HG03159 (cell line): ENCODE measurements around the gene NCOA7.
A peak's percentile ranks its signal among the peaks of the same experiment; 100 is the strongest.
"Not testable (repeated sequence)": the region's sequence is repeated elsewhere in the genome, so short reads cannot be mapped to it uniquely, and the experiment has no call there.

Experiments used
- ATAC-seq: cut with Tn5 transposase; IDR thresholded peaks from one replicate; pipeline ENCODE4 v1.9.1; 2021; ENCODE audit warnings: mild to moderate bottlenecking, moderate library complexity; ENCODE audit not compliant: unreplicated experiment

The NCOA7 gene

GRCh38 chr6:125791151-125791819 is 525 bp downstream of the NCOA7 start:
- peak; percentile 37 for ATAC-seq

GRCh38 chr6:125791820-125792165 is 1.0 kb downstream of the NCOA7 start:
- no peak for ATAC-seq

GRCh38 chr6:125792172-125792571 is 1.4 kb downstream of the NCOA7 start:
- no peak for ATAC-seq

GRCh38 chr6:125792680-125793079 is 1.9 kb downstream of the NCOA7 start:
- ATAC-seq = no peak

GRCh38 chr6:125793280-125793679 is 2.5 kb downstream of the NCOA7 start:
- ATAC-seq = no peak

- no peak for ATAC-seq
Observed at GRCh38 chr6:125793863-125794262, 3.1 kb downstream of the NCOA7 start.

GRCh38 chr6:125794342-125795137 is 3.8 kb downstream of the NCOA7 start:
- no peak for ATAC-seq

- ATAC-seq = no peak
Observed at GRCh38 chr6:125795301-125795700, 4.5 kb downstream of the NCOA7 start.

- ATAC-seq = no peak
Observed at GRCh38 chr6:125797120-125797885, 6.5 kb downstream of the NCOA7 start.

GRCh38 chr6:125797886-125798444 is 7.2 kb downstream of the NCOA7 start:
- no peak for ATAC-seq

GRCh38 chr6:125798734-125799508 is 8.2 kb downstream of the NCOA7 start:
- ATAC-seq = peak; percentile 97

GRCh38 chr6:125802383-125802782 is 11.6 kb downstream of the NCOA7 start:
- ATAC-seq = no peak

- ATAC-seq = no peak
Observed at GRCh38 chr6:125802943-125803377, 12.2 kb downstream of the NCOA7 start.

- ATAC-seq = peak; percentile 70
Observed at GRCh38 chr6:125804264-125804663, 13.5 kb downstream of the NCOA7 start.

- ATAC-seq = not testable (repeated sequence)
Observed at GRCh38 chr6:125804866-125805425, 14.2 kb downstream of the NCOA7 start.

- ATAC-seq = no peak
Observed at GRCh38 chr6:125806813-125807212, 16.1 kb downstream of the NCOA7 start.

GRCh38 chr6:125807293-125807692 is 16.5 kb downstream of the NCOA7 start:
- peak; percentile 31 for ATAC-seq

- ATAC-seq = no peak
Observed at GRCh38 chr6:125808060-125808459, 17.3 kb downstream of the NCOA7 start.

- ATAC-seq = no peak
Observed at GRCh38 chr6:125808591-125808990, 17.8 kb downstream of the NCOA7 start.

- ATAC-seq = no peak
Observed at GRCh38 chr6:125809570-125810170, 18.9 kb downstream of the NCOA7 start.
